NCI-H526 treated with DMSO at 0.1 percent for 48 hours (cell line): ENCODE measurements around the gene DTNBP1.

Experiments used
- DNase-seq: peaks from one replicate; lab custom pipeline; 2025; lab: John Stamatoyannopoulos, UW

Gene DTNBP1

DNA sequence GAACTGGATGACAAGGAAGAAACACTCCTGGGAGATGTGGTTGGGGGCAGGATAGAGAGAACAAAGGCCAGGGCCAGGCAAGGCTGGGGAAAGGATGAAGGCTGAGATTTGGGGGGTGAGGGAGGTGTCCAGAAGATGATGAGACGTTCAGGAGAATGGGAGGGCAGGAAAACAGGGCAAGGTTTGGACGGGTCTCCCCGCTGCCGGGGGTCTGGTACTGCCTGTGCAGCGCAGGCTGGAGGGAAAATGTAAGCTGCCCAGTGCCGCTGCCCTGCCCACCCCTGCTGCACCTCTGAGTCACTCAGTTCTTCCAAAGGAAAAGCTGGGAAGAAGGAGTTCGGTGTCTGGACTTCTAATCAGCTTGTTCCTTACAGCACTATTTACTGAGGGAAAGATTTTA lies 130.9 kb downstream of the DTNBP1 start:
- DNase-seq, result no peak

DNA sequence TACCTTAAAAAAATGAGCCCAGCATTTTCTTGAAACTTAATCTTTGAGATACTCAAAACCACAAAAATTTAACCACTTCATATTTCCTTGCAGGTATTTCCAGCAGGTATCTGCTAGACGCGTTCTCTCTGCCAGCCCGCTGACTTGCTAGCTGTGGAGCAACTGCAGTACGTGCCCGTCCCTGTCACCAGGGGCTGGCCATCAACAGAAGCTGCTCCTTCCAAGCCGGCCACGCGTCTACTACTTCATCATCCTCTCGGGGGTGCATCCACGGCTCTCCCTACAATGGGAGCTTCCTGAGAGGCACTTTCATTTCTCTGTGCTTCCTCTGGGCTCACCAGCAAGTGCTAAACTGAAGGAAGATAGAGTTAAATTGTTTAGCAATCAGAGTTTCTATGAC lies 132.4 kb downstream of the DTNBP1 start:
- DNase-seq, result no peak

DNA sequence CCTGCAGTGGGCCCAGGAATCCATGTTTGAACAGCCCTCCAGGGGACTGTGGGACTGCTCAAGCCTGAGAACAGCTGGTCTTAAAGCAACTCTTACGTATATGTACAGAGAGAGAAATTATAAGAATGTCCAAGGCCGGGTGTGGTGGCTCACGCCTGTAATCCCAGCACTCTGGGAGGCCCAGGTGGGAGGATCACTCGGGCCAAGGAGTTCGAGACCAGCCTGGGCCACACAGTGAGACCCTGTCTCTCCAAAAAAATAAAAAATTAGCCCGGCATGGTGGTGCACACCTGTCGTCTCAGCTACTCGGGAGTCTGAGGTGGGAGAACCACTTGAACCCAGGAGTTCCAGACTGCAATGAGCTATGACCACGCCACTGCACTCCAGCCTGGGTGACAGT lies 134.0 kb downstream of the DTNBP1 start:
- no peak for DNase-seq

DNA sequence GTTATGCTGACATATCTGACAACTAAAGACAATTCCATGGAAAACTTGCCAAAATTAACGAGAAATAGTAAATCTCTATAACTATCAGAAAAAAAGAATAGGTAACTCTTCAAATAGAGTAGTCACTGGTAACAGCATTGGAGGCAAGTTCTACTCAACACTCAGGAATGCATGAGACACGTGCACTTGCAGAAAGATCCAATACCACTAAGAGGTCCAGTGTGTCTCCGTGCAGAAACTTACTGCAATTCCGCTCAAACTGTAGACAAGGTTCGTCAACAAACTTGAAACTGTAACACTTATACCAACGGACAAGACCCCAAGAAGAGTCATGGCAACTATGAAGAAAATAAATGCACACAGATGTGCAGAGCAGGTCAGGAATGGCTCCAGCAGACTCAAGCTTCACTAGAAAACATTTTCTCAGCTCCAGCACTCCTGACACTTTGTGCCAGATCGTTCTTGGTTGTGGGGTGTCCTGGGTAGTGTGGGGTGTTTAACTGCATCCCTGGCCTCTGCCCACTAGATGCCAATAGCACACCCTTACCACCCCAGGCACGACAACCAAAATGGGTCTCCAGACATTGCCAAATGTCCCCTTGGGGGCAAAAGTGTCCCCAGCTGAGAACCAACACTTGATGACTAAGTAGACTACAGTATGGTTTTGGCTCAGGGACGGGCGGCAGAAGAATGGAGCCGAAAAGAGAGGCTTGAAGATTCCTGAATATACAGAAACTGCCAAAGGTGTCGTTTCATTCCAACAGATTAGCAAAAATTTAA lies 134.8 kb downstream of the DTNBP1 start:
- DNase-seq, result no peak

DNA sequence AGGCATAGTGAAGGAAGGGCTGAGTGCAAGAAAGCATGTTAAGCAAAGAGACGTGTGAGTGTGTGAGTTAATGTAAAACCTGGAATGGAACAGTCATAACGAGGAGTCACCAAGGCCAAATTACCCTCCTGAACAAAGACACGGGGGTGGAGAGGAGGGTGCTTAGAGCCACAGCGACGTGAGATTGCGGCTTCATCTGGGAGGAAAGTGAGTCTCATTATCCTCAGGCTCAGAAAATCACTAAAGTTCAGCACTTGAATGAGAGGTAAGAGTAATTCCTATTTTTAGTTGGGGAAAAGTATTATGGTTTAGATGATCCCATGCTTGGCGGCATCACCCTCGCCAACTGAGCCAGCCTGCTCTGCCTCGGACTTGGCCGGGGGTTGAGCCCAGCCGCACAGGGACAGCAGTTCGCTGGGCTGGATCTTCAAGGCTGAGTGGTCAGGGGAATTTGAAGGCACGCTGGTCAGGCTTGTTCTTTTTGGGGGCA lies 136.6 kb downstream of the DTNBP1 start:
- no peak for DNase-seq

DNA sequence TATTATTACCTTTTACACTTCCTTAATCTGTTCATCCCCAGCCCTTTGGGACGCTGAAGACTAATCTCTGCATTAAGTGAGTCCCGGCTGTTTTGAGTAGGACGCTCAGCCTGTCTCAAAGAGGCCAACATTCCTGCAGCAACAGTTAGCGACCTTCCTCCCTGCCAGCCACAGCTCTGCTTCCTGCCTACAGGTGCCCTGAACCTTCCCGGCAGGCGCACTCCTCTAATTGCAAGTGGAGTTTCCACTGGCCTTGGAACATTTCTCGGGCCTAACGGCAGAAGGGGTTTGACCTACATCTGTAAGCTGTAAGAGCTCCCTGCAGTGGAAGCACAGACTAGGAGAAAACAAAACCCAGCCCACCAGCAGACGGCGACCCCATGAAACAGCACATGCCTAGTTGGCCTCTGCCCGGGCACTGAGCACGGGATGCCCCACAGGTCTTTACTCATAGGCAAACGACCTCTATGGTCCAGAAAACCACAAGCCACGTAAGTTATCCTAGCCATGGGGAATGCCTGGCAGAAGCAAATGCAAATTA lies 137.9 kb downstream of the DTNBP1 start:
- DNase-seq, result no peak

DNA sequence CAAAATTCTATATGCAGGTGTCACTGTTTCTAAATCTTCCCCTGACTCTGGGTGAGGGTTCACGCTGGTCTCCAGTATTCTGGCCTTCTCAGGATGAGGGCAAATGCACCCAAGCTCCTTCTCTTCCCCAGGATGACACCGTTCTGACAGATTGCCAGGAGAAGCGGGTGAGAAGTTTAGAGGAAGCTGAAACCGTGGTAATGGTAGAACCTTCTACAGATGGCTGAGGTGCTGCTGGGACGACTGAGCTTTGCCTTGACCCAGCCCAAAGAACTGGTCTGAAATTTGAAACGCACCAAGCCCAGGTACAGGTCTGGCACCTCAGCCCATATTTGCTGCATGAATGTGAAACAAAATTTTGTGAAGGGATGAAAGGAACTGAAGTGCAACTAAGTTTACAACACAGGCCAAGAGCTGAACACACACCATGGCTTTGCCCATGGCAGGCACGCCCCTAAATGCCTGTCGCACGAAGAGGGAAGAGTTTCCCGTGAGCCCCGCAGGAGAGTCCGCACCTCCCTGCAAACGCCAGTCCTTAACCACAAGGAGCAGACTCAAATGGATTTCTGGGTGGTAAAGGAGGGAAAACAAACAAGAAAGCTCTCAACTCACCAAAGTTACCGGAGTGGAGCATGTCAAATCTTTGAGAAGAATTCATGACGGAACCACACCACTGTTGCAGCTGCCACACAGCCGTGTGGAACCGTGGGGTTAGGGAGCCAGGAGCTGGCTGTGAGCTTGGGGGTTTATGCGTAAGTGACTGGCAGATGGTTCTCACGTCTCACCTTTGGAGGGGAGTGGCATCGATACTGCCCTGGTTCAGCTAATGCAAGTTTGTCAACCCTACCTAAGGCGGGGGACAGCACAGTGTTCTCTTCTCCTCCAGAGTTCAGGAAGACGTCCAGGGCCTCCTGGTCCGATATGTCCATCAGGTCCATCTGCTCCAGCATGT lies 138.9 kb downstream of the DTNBP1 start:
- DNase-seq, result no peak

DNA sequence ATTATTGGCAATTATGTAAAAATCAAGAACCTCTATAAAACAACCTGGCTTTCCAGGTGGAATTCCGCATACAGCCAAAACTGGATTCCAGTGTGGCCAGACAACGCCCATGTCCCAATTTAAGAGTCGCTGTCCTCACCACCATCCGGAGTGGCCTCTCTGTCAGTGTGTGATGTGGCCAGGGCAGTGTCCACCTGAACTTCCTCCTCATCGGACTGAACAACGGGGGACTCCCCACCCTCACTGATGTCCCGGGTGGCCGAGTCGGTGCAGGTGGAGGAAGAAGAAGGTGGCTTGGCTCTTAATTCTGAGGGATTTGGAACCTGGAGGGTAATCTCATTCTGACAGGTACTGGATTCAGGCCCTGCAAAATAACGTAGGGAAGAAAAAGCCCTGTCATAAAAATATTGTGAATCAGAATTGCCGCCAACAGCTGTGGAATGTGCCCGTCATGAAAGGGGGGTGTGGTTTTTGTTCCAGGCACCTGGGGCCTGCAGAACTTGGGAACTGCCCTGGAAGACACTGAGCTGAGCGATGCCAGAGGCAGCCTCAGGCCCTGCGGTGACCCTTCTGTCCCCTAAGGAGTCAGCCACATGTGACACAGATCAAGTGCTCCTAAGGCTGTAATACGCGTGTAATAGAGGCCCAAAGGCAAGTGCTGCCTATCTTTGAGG lies 139.8 kb downstream of the DTNBP1 start:
- DNase-seq, result no peak

DNA sequence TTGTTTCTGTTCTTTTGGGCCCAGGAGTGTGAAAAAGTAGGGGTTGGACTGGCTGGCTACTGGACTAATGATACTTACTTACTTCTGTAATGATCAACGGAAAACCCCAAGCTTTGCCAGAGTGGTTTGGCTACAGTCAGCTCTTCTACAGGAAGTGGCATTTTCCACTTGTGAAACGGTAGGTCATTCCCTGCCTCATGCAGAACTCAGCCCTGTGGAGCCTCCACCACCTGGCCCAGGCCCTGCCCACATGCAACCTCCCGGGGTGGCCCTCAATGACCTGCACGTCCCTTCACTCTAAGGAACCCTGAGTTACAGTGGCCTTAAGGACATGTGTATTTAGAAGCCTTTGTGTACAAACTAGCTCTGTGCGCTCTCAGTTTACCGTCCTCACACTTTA lies 140.4 kb downstream of the DTNBP1 start:
- DNase-seq, result no peak

DNA sequence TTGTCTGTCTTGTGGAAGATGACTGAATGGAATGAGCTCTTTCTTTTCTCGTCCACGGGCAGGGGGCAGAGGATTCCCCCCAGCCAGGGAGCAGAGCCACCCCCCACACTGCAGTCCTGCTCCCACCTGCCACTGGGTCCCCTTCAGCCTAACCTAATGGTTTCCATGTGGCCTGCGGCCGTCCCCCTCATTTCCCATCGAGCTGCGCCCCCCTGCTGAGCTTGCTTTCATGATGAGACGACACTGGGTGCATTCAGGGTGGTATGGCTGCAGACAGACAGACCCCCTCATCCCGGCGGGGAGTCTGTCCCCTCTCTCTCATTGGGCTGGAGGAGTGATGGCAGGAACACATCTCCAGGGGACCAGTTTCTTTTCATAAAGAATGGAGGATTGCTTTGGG lies 140.8 kb downstream of the DTNBP1 start:
- no peak for DNase-seq

DNA sequence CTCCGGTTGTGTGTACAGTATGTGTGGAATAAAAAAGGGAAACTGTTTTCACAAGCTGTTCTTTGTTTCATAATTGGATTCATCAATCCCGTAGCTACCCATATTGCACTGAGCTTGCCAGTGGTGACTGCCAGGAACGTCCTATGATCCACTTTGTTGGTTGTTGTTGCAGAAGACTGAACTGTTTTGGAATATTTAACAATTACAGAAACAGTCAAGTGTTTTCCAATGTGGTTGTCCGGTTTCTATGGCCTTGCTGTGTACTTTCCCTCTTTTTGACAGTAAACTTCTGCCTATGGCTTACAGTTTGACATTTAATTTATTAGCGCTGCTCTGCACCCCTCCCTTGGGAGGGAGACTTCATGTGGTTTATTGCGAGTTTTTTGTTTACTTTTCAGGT lies 141.2 kb downstream of the DTNBP1 start:
- no peak for DNase-seq

DNA sequence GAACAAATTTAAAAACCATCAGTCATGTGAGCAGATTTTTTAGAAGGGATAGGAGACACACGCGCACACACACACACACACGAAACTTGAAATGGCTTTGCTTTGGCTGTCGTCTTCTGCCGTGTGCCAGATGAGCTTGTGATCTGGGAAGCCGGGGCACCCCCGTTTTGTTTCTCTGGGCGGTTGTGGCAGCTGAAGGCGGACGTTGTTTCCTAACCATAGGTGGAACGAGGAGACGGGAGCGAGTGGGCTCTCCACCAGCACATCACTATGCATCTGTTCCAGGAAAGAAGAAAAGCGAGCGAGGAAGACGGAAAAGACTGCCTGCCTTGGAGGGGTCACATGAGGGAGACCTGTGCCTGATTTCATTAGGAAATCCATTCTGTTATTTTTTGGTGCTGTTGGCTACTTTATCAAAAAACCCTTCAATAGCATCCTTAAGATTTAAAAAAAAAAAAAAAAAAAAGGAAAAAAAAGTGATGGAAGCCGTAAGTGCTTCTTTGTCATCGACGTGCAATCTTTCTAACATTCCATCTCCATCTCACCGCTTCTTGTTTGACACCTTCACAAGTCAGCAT lies 142.1 kb downstream of the DTNBP1 start:
- no peak for DNase-seq

DNA sequence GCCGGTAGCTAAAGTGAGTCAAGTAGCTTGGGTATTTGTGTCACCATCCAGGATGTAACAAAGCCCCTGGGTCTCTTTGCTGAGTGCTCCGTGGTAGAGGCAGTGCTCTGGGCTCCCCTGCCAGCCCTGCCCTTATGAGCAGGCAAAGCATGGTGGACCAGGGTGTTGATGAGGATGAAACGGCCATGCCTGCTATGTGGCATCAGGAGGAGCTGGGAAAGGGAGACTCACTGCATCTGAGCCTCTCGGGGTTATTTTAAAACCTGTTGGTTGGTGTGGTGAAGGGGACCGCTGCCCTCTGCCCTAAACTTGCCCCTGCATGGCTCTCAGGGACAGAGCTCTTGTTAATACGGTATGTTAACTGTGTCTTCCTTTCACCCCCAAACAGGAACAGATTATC lies 143.1 kb downstream of the DTNBP1 start:
- DNase-seq, result no peak

DNA sequence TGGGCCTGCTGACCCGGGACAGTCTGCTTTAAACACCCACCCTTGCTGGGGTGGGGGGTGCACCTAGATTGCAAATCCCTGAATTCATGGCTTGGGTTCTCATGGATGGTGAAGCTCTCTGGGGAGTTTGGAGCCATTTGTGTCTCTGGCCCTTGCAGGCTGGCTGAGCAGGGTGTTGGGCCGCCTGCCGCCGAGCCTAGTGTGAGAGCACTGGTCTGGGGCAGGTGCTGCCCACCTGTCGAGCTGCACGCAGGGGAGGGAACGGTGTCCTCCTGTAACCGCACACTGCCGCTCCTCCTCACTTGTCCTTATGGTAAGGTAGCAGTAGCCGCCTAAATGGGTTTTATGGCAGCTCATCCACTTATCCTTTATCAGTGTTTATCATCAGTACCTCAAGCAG lies 143.9 kb downstream of the DTNBP1 start:
- DNase-seq, result no peak

DNA sequence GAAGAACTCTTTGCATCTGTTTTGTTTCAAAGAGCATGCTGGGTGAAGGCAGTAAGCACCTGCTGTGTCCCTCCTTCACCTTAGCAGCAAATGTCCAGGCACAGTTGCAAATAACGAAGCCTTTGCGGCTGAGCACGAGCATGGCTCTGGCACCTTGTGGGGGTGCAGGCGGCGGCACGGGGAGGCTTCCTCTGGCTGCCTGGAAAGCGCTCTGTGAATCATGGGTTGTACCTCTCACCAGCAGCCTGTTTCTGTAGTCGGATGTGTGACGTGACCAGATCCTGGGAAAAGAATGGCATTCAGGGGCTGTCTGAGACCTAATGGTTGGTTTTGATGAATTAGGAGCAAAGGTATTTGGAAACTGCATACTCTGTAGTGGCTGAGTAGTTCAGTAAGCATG lies 144.8 kb downstream of the DTNBP1 start:
- no peak for DNase-seq

DNA sequence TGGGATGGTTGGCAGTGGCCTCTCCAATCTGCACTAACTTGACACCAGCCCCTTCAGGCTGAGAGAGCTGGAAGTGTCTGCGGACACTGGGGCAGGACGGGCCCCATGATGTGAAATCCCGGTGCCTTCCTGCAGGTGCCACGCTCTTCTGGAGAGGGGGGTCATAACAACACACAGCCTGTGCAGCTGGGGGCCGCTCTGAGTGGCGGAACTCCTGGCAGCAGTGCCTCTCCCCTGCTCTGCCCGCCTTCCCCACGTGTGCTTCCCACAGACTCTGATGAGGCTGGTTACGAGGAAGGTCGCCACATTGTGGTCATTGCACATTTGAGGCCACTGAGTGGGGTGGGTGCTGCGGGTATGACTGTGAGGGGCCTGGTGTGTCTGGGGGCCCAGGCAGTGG lies 145.2 kb downstream of the DTNBP1 start:
- no peak for DNase-seq

DNA sequence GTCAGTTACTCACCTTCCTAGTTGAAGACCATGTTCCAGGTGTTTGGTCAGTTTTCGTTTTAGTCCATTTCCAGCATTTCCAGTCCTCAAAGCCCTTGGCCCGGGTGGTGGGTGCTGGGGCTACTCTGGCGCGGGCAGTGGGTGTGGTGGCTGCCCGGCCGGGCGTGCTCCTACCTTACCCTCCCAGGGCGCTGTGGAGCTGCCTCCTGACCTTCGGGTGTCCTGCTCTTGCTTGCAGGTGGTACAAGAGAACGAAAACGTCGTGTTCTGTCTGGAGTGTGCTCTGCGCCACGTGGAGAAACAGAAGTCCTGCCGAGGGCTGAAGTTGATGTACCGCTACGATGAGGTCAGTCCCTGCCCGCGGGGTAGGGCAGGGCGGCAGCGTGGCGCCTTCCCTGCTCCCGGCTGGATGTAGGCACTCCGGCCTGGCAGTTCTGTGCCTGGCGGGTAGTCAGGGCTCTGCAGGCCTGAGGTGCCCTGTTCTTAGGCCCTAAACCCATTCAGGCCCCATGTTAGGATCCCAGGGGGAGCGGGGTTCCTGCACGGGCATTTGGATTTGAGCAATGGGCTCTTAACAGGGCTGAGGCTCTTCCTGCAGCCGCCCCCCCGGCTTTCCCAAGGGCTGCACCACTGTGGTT lies 145.8 kb downstream of the DTNBP1 start:
- DNase-seq, result no peak

DNA sequence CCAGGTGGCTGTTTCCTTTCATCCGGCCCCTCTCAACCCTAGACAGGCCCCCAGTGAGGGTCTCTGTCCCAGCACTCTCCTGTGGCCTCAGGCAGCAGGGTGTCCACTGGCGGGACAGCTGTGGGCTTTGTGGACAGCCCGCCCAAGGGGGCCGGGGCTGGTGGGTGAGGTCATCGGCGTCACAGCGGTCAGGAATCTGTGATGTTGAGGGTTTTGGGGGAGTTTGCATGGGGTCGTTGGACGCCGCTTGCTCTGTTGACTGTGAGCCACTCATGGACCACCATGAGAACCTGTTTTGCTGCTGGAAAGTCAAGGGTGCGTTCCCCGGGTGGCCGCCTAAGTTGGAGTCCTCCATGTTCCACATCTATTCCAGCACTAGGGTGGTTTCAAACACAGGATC lies 146.4 kb downstream of the DTNBP1 start:
- no peak for DNase-seq

DNA sequence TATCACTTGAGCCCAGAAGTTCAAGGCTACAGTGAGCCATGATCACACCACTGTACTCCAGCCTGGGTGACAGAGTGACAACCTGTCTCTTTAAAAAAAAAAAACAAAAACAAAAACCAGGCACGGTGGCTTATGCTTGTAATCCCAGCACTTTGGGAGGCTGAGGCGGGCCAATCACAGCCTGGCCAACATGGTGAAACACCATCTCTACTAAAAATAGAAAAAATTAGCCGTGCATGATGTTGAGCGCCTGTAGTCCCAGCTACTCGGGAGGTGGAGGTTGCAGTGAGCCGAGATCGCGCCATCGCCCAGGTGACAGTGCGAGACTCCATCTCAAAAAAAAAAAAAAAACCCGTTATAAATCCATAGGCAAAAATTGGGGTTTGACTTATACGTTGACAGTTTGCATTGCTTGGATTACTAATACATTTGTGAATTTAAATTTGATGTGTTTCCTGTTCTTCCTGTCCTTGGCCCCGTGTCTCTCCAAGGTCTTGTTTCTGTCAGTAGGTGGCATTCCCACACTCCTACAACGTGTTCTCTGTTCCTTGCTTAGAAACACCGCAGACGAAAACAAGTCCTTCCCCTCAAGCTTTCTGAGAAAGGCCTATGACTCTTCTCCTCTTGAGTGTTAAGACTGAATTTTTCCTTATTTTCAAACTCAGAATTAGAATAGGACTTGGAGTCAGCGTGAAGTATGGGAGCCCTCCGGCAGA lies 147.0 kb downstream of the DTNBP1 start:
- no peak for DNase-seq

DNA sequence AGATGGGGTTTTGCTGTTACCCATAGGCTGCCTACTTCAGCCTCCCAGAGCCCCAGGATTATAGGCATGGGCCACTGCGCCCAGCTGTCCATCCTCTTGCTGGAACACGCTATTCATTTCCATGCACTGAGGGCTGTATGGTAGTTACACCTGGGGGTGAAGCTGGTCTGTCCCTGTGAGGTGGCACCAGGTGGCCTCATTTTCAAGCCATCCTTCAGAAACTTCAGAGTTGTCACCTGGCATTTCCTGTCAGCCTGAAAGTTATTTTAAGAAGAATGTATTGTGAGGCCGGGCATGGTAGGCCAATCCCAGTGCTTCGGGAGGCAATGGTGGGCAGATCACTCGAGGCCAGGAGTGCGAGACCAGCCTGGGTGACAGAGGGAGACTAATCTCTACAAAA lies 147.6 kb downstream of the DTNBP1 start:
- DNase-seq, result no peak
